AG09319 (cell line): Measurements from ENCODE around the gene STK17A.

Source experiments
- DNase-seq: peaks from one replicate; pipeline ENCODE4 v3.0.0-alpha.2; 2010; ENCODE audit warnings: low read depth; ENCODE audit errors: extremely low read depth
- TF ChIP-seq, protein P1 (sequence below): IDR thresholded peaks from 2 replicates; pipeline ENCODE4 v1.5.1; 2011; ENCODE audit warnings: low read depth, mild to moderate bottlenecking, inconsistent platforms, low read length, moderate library complexity

The STK17A gene

DNA sequence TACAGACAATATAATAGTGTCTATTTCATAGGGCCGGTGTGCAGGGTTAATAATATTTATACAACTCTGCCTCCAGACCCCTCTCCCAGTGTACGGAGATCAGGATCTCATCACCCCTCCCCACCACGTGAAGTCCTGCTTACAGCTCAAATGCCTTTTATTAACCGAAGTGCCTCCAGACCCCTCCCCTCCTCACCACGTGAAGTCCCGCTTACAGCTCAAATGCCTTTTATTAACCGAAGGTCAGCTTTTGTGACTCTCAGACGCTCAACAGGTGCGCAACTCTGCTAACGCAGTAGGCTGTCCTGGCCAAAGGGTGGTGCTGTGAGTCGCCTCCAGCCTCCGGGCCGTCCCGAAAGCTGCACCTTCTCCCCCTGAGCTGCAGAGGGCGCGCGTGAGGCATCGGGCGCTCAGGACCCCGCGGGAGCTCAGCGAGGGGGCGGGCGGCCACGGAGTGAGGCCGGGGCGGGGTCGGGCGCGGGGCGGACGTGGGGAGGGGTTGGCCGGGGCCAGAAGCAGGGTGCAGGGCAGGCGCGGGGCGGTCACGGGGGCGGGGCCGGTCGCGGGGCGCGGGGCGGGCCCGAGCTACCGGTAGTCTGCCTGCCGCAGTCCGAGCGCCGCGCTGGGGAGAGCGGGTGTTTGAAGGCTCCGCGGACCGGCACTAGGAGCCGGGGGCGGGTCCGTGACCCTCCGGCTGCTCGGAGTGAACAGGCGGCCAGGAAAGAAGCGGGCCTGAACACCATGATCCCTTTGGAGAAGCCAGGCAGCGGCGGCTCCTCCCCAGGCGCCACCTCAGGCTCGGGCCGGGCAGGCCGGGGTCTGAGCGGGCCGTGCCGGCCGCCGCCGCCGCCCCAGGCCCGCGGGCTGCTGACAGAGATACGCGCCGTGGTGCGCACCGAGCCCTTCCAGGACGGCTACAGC lies at the start of gene STK17A:
Gene STK17A (plus strand): TSS at position 606 of the 921 bp plus-strand sequence. CDS start 136 bp downstream, at position 742.
- DNase-seq: peak; percentile 81
- TF ChIP-seq, protein P1, sequence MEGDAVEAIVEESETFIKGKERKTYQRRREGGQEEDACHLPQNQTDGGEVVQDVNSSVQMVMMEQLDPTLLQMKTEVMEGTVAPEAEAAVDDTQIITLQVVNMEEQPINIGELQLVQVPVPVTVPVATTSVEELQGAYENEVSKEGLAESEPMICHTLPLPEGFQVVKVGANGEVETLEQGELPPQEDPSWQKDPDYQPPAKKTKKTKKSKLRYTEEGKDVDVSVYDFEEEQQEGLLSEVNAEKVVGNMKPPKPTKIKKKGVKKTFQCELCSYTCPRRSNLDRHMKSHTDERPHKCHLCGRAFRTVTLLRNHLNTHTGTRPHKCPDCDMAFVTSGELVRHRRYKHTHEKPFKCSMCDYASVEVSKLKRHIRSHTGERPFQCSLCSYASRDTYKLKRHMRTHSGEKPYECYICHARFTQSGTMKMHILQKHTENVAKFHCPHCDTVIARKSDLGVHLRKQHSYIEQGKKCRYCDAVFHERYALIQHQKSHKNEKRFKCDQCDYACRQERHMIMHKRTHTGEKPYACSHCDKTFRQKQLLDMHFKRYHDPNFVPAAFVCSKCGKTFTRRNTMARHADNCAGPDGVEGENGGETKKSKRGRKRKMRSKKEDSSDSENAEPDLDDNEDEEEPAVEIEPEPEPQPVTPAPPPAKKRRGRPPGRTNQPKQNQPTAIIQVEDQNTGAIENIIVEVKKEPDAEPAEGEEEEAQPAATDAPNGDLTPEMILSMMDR: peak; percentile 99

DNA sequence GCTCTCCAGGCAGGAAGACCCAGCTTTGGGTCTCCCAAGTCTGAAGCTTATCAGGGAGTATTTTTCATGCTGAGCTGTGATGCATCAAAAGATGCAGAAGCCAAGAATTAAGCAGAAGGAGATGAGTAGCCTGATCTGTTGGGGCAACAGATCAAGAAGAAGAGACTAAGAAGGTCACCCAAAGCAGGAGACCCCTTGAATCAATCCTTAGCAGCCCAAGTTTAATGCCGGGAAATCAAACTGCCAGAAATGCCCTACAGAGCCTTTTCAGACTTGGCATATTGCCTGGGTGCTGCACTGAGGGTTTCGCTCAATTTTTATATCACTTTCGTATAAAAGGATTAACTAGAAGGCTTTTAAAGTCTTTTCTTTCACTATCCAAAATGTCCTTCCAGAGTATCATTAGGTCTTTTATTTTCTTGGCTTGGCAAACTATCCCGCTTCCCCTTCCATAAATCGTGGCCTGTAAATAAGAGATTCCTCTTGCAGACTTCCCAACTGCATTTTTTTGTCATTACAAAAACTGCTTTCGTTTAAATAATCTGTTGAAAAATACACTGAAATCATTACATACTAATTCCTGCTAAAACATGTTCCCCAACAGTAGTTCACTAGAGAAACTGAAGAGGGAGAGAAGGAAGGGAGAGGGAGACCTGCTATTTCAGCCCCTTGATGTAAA lies 49.0 kb upstream of the STK17A start:
- TF ChIP-seq, protein P1: no peak
- DNase-seq: no peak

DNA sequence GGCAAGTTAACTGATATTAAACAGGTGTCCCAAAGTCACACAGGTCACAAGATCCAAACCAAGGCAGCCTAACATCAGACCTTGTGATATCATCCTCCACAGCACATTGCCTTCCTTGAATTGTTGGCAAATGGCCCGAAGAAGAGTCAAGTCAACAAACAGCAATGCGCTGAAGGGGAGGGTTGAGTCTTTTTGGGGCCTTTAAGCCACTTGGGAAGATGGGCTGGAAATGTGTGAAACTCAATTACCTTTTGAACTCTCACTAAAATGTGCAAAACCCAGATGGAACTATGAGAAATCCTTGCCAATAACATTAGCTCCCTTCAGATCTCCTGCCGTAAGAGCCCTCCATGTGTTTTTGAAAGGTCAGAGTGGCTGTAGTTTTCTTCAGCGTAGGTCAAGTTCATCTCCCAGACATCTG lies 47.9 kb upstream of the STK17A start:
- no peak for DNase-seq
- TF ChIP-seq, protein P1: no peak

DNA sequence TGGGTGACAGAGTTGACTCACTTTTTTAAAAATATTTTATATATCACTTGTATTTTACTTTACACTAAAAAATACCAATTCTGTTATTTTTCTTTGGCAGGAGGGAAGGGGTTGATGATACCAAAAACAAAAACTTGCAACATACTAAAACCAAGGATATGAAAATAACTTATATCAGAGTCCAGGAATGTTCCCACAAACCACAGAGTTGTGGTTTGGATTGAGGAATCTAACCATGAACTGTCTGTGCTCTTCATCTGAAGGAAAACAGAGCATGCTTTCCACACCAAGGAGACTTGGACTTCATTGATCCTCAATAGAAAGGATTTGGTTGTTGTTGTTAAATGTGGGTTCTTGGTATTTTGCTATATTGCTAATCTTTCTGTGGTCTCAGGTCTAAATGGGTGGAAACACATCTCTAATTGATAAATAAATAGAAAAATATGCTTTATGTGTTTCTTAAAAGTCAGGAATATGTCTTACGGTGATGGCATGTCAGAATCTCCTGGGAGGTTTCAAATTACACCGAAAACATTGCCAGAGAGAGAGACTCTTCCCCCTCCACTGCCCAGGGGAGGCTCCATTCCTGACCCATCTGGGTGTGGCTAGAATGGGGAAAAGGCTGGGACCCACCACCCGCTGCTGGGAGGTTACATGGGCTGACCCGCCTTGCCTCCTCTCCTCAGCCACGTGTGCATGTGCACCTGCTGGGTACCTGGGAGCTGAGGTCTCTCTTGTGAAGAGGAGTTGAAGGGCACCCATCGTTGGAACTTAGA lies 46.9 kb upstream of the STK17A start:
- TF ChIP-seq, protein P1: no peak

DNA sequence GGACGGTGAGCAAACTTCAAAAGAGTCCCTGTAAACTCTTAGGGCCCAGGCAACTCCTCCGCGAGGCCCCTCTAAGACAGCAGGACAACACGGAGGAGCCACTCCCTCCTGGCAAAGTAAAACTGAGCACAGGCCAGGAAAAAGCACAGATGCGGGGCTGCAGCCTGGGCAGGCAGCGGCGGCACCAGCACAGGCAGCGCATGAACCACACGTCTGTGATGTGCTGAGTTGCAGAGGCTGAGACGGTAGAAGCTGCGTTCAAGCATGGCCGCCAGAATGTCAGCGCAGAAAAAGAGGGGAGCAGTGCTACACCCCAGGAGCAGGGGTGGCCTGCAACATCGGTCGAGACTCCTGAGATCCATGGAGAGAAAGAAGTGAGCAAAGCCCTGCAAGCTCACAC lies 46.1 kb upstream of the STK17A start:
- TF ChIP-seq, protein P1: no peak
- no peak for DNase-seq

More for the DNA sequence above, 46.9 kb upstream of the STK17A start:
- DNase-seq: peak; percentile 87

DNA sequence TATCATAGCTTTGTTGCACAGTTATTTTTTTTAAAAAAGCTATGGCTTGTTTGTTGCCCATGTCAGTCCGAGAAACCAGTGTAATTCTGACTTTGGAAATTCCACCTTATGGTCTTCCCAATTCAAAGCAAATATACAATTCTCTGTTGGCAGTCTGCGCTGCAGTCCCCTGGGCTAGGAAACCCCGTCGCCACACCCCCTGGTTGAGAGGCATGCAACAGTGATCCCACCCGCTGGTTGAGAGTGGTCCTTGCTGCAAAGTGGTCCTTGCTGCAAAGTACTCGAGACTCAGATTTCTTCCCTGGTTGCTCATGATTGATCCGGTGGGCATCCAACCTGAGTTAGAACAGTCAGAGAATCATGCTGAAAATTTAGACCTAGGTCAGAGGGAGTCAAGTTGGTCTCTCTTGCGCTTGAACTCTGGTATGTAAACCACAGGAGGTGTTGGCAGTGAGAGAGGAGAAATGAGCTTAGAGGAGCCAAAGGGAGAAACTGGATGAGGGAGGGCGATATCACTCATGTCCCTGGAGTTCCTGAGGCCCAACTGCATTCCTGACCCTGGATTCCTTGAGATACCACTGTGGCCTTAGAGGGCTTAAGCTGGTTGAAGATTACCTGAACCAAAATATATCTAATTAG lies 45.0 kb upstream of the STK17A start:
- TF ChIP-seq, protein P1: no peak
- DNase-seq: no peak
